ENCODE measurements around the gene UBXN7.
"Not testable (repeated sequence)": the region's sequence is repeated elsewhere in the genome, so short reads cannot be mapped to it uniquely, and the experiment has no call there.

UBXN7 gene, protein sequence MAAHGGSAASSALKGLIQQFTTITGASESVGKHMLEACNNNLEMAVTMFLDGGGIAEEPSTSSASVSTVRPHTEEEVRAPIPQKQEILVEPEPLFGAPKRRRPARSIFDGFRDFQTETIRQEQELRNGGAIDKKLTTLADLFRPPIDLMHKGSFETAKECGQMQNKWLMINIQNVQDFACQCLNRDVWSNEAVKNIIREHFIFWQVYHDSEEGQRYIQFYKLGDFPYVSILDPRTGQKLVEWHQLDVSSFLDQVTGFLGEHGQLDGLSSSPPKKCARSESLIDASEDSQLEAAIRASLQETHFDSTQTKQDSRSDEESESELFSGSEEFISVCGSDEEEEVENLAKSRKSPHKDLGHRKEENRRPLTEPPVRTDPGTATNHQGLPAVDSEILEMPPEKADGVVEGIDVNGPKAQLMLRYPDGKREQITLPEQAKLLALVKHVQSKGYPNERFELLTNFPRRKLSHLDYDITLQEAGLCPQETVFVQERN

DNA sequence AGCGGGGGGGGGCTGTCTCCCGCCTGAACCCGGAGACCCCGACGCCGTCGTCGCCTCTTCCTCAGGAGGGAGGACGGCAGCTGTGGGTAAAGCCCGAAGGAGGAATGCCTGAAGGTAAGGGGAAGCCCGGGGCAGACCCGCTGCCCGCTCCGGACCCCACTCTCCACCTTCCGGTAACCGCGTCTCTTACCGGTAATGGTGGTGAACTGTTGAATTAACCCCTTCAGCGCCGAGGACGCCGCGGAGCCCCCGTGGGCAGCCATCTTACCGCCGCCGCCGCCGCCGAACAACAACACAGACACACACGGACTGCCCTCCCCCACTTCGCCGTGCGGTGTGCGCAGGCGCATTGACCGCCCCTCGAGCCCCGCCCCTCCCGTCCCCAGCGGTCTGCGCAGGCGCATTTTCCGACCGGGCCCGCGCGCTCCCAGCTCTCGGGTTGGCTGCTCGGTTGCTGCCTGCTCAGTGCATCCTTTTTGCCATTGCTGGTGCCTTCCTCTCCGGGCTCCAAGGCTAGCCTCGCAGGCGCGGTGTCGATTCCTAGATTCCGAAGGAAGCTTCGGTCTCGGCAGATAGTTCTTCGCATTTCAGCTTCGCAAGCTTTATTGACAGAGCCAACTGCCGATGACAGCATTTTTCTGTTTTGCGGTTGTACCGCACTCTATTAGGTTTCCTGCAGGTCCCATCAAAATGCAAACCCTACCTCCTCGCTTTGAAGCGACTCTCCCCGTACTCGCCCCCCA lies at the start of gene UBXN7:
Gene UBXN7, minus strand, starts transcription at position 291 of the 743 bp plus-strand sequence. Its CDS starts 28 bp downstream, at position 263.
- peak; percentile 90 to 91 for DNase-seq (ENCODE audit: low read depth in 2 of 2)

DNA sequence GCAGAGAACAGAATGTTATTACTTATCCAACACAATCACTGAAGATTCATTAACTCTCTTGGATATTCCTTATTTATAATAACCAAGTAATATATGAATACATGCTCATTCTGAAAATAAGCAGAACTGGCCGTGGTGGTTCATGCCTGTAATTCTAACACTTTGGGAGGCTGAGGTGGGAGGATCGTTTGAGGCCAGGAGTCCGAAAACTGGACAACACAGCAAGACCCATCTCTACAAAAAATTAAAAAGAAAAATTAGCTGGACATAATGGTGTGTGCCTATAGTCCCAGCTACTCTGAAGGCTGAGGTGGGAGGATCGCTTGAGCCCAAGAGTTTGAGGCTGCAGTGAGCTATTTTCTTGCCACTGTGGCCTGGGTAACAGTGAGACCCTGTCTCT lies 45.5 kb upstream of the UBXN7 start:
- no peak for DNase-seq (ENCODE audit: low read depth in 2 of 2)

DNA sequence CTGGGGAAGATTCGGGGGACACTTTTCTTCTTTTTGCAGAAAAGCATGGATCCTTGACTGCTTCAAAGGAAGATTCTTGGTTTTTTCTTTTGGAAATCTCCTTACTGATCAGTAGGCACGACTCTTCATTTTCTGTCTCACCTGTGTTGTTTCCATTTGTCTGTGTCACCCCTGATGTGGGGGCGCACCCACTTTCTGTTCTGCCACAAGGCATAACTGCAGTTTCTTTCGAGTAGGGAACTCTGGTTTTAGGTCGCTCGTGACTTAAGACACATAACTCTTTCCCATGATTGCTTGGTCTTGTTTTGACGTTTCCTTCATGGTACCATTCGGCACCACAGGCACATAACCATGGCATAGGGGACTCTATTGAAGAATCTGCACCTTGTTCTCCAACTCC lies 40.1 kb upstream of the UBXN7 start:
- DNase-seq (ENCODE audit: low read depth in 2 of 2): no peak

- DNase-seq (ENCODE audit: low read depth in 2 of 2): no peak
Measured at GRCh38 chr3:196471551-196471950, 39.3 kb upstream of the UBXN7 start.

GRCh38 chr3:196470182-196470581 lies 38.0 kb upstream of the UBXN7 start:
- not testable (repeated sequence) for DNase-seq (ENCODE audit: low read depth in 2 of 2)

DNA sequence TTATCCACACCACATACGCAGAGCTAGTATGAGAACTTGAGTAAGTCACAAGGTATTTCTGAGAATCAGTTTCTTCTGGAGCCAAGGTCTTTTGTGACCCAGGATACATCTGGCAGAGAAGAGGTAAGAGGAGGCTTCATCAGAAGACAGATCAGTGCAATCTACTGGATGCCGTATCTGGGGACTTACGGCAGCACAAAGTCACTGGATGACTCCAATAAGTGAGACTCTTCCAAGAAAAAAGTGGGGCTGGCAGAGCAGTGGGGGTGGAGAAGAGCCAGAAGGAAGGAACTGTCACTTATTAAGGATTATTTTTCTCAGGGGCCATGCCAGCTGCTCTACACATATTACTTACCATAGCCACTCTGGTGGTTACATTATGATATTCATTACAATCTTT lies 31.6 kb upstream of the UBXN7 start:
- DNase-seq (ENCODE audit: low read depth in 2 of 2): no peak

DNA sequence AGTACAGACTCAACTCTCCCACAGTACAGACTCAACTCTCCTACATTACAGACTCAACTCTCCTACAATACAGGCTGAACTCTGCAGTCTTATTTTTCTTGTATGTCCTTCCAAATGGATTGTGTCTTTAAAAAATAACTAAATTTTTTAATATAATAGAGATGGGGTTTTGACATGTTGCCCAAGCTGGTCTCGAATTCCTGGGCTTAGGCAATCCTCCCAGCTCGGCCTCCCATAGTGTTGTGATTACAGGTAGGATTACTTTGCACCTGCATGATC lies 31.2 kb upstream of the UBXN7 start:
- no peak for DNase-seq (ENCODE audit: low read depth in 2 of 2)

GRCh38 chr3:196462680-196463477 lies 30.7 kb upstream of the UBXN7 start:
- DNase-seq (ENCODE audit: low read depth in 2 of 2): not testable (repeated sequence)

- DNase-seq (ENCODE audit: low read depth in 2 of 2): no peak
Measured at GRCh38 chr3:196458063-196458462, 25.8 kb upstream of the UBXN7 start.

DNA sequence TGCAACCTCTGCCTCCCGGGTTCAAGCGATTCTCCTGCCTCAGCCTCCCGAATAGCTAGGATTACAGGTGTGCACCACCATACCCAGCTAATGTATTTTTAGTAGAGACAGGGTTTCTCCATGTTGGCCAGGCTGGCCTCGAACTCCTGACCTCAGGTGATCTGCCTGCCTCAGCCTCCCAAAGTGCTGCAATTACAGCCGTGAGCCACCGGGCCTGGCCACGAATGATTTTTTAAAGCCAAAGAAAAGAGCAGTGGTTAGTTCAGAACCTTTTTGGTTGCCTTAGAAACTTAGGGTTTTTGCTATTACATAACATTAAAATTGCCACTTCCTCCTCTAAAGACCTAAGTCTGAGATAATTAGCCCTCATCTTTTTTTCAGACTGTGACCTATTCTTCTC lies 25.2 kb upstream of the UBXN7 start:
- not testable (repeated sequence) for DNase-seq (ENCODE audit: low read depth in 2 of 2)

DNA sequence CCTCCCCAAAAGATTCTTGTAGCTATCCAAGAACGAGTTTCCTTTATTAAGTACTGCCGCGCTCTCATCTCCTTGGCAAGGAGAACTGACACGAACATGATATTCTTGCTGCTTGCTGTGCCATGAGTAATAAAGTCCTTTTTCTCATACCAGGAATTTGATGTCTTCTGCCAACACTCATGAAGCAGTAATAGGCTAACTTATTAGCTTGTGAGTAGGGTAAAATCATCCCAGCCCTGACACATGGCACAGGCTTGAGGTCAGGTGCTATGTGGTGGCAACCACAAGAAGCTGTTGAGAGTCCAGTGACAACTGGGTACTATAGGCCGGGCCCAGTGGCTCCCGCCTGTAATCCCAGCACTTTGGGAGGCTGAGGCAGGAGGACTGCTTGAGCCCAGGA lies 22.7 kb upstream of the UBXN7 start:
- DNase-seq (ENCODE audit: low read depth in 2 of 2): no peak

DNA sequence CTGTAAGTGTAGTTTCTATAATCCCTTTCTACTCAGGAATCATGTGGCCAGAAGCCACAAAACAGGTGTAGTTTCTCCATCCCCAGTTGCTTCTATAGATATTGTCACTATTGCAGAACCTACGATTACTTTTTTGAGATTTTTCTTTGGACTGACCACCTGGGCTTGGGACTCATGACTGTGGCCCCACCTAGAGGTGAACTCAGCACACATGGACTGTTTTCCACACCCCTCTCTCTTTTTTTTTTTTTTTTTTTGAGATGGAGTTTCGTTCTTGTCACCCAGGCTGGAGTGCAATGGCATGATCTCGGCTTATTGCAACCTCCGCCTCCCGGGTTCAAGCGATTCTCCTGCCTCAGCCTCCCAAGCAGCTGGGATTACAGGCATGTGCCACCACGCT lies 13.2 kb upstream of the UBXN7 start:
- not testable (repeated sequence) for DNase-seq (ENCODE audit: low read depth in 2 of 2)

DNA sequence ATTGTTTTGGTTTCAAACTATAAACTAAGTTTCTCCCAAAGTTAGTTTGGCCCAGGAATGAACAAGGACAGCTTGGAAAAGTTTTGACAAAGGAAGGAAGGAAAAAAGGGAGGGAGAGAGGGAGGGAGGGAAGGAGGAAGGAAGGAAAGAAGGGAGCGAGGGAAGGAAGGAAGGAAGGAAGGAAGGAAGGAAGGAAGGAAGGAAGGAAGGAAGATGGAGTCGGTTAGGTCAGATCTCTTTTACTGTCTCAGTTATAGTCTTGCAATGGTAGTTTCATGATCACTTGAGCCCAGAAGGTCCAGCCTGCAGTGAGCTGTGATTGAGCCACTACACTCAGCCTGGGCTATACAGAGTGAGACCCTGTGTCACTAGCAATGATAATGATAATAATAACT lies 12.3 kb upstream of the UBXN7 start:
- no peak for DNase-seq (ENCODE audit: low read depth in 2 of 2)

- no peak for DNase-seq (ENCODE audit: low read depth in 2 of 2)
Measured at GRCh38 chr3:196440696-196441095, 8.5 kb upstream of the UBXN7 start.

GRCh38 chr3:196440041-196440537 lies 7.9 kb upstream of the UBXN7 start:
- no peak for DNase-seq (ENCODE audit: low read depth in 2 of 2)

GRCh38 chr3:196431181-196432136 lies 768 bp downstream of the UBXN7 start:
- peak in 1 of 2 donors; percentile 12 for DNase-seq (ENCODE audit: low read depth in 2 of 2)

DNA sequence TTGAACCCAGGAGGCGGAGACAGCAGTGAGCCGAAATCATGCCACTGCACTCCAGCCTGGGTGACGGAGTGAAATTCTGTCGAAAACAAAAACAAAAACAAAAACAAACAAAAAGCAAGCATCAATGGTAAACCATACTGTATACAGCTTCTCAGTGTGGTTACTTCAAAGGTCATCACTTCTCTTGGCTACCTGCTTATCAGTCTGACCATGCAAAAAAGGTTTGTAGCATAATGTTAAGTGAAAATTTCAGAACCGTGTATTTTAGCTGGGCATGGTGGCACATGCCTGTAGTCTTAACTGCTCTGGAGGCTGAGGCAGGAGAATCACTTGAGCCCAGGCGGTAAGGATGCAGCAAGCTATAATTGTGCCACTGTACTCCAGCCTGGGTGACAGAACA lies 4.2 kb downstream of the UBXN7 start:
- no peak for DNase-seq (ENCODE audit: low read depth in 2 of 2)

DNA sequence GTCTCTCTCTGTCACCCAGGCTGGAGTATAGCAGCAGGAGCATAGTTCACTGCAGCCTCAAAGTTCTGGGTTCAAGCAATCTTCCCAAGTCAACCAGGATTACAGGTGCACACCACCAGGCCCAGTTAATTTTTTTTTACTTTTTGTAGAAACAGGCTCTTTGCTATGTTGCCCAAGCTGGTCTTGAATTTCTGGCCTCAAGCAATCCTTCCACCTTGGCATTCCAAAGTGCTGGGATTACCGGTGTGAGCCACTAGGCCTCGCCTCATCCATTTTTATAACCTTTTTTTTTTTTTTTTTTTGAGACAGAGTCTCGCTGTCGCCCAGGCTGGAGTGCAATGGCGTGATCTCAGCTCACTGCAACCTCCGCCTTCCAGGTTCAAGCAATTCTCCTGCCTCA lies 7.8 kb downstream of the UBXN7 start:
- DNase-seq (ENCODE audit: low read depth in 2 of 2): not testable (repeated sequence)

DNA sequence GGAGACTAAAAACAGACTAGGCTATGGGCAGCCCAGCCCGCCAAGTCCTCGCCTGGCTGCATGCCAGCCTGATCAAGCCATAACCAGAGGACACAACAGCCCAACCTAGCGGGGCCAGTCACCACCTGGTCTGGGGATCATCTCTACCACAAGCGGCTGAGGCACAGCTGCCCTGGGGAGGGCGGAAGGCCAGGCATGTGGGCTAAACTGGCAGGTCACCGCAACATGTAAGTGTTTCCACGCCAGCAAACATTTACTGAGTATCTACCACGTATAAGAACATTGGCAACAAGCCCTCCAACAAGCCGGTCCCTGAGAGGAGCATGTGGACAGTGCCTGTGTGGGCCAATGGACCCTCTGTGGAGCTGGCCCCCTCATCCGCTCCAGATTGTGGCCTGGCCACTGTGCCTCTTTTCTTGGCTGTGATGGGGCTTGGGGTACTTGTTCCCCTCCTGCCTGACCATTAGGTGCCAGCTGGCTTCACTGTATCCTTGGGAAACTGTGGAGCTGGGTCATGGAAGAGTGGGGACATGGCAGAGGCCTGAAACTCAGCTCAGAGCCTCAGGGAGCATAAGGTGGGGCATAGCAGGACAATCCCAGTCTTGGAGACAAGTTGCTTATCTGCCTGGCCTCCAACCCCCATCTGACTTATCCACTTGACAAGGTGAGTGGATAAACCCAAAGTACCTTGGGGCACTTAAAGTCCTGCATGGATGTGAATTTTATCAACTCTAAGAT lies 9.0 kb downstream of the UBXN7 start:
- no peak for DNase-seq (ENCODE audit: low read depth in 2 of 2)

- DNase-seq (ENCODE audit: low read depth in 2 of 2): not testable (repeated sequence)
Measured at GRCh38 chr3:196421668-196422067, 10.6 kb downstream of the UBXN7 start.

All from stimulated activated CD8-positive, alpha-beta memory T cell treated with anti-CD3 and anti-CD28 coated beads, Interleukin-7, amount 100 ng/mL, for 4 hours (primary cell).